IPS-15b (cell line): ENCODE measurements around the gene TBKBP1.
"Not testable (repeated sequence)": the region's sequence is repeated elsewhere in the genome, so short reads cannot be mapped to it uniquely, and the experiment has no call there.

Source experiments
- H3K27me3 ChIP-seq: one replicate; pipeline ENCODE4 v1.6.1; 2013; ENCODE audit warnings: low read length; ENCODE audit not compliant: control insufficient read depth, insufficient read depth
- H3K36me3 ChIP-seq: one replicate; pipeline ENCODE4 v1.6.1; 2013; ENCODE audit warnings: low read length; ENCODE audit not compliant: control insufficient read depth, insufficient read depth
- H3K4me1 ChIP-seq: one replicate; pipeline ENCODE4 v1.6.1; 2013; ENCODE audit warnings: mild to moderate bottlenecking, low read length; ENCODE audit not compliant: control insufficient read depth, insufficient read depth
- H3K4me3 ChIP-seq: one replicate; pipeline ENCODE4 v1.5.1; 2013; ENCODE audit warnings: low read depth, low read length
- H3K9ac ChIP-seq: one replicate; pipeline ENCODE4 v1.6.1; 2013; ENCODE audit warnings: low read depth, mild to moderate bottlenecking, low read length
- H3K9me3 ChIP-seq: one replicate; pipeline ENCODE4 v1.6.1; 2013; ENCODE audit warnings: mild to moderate bottlenecking, low read length; ENCODE audit not compliant: control insufficient read depth, insufficient read depth

Gene TBKBP1

GRCh38 chr17:47663912-47664623, 29.9 kb upstream of the TBKBP1 start:
- H3K4me1 ChIP-seq: peaks cover 9% of the 10 kb centered on the region
- H3K9ac ChIP-seq: no peak overlapping the region
- peaks cover 71% of the 10 kb centered on the region for H3K36me3 ChIP-seq
- H3K27me3 ChIP-seq: no peaks in the 10 kb centered on the region
- no peak overlapping the region for H3K4me3 ChIP-seq
- H3K9me3 ChIP-seq: no peaks in the 10 kb centered on the region

DNA sequence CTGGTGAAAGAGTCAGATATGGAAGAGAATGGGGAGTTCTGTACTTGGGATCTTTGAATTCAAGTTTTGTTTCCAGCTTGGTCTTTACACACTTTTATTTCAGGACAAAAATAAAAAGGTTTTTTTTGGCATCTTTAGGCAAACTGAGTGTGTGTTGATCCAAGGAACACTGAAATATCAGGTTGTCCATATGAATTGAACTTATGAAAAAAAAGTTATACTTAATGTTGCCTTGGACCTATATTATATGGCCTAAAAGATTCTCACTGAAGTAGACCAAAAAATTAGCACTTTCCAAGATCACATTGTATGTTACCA, 29.4 kb upstream of the TBKBP1 start:
- Histone ChIP-seq H3K9ac (no peak overlapping the region), H3K27me3 (no peaks in the 10 kb centered on the region), H3K9me3 (no peaks in the 10 kb centered on the region), H3K36me3 (peaks cover 71% of the 10 kb centered on the region), H3K4me1 (peaks cover 9% of the 10 kb centered on the region), H3K4me3 (no peak overlapping the region)

GRCh38 chr17:47665655-47666054, 28.3 kb upstream of the TBKBP1 start:
- H3K9ac ChIP-seq: no peak overlapping the region
- no peak overlapping the region for H3K4me3 ChIP-seq
- peaks cover 76% of the 10 kb centered on the region for H3K36me3 ChIP-seq
- H3K27me3 ChIP-seq: no peaks in the 10 kb centered on the region
- H3K4me1 ChIP-seq: peaks cover 9% of the 10 kb centered on the region
- H3K9me3 ChIP-seq: no peaks in the 10 kb centered on the region

DNA sequence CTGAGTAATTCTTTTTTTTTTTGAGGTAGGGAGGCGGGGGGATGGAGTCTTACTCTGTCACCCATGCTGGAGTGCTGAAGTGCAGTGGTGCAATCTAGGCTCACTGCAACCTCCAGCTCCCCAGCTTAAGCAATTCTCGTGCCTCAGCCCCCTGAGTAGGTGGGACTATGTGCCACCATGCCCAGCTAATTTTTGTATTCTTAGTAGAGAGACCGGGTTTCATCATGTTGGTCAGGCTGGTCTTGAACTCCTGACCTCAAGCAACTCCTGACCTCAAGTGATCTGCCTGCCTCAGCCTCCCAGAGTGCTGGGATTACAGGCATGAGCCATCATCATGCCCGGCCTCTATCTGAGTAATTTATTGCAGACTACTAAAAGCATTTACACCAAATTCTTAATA, 24.9 kb upstream of the TBKBP1 start:
- Histone ChIP-seq H3K4me3 (no peak overlapping the region), H3K4me1 (peaks cover 9% of the 10 kb centered on the region), H3K36me3 (peaks cover 77% of the 10 kb centered on the region), H3K27me3 (no peaks in the 10 kb centered on the region), H3K9ac (no peak overlapping the region), H3K9me3 (no peaks in the 10 kb centered on the region)

DNA sequence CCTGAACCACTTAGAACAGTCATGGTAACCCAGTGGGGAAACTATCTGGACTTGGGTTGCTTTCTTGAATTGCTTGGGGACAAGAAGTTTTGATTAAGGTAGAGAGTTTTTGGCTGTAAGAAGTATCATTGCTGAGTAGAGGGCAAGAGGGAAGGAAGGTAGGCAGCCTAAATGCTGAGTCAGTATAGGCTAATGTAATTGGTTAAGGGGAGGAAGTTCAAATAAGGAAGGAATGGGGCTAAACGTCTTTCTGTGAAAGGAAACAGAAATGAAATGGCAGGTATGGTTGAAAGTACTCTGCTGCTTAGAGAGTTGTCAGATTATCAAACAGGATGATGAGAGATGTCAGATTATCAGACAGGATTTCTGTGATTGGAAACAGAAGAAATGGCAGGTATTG, 23.9 kb upstream of the TBKBP1 start:
- no peaks in the 10 kb centered on the region for H3K9me3 ChIP-seq
- peaks cover 80% of the 10 kb centered on the region for H3K36me3 ChIP-seq
- no peak overlapping the region for H3K9ac ChIP-seq
- no peaks in the 10 kb centered on the region for H3K4me1 ChIP-seq
- H3K4me3 ChIP-seq: no peak overlapping the region
- H3K27me3 ChIP-seq: no peaks in the 10 kb centered on the region

GRCh38 chr17:47674499-47674898, 19.5 kb upstream of the TBKBP1 start:
- H3K4me3 ChIP-seq: no peak overlapping the region
- H3K4me1 ChIP-seq: no peaks in the 10 kb centered on the region
- no peaks in the 10 kb centered on the region for H3K27me3 ChIP-seq
- H3K36me3 ChIP-seq: peaks cover 84% of the 10 kb centered on the region
- H3K9me3 ChIP-seq: no peaks in the 10 kb centered on the region
- H3K9ac ChIP-seq: no peak overlapping the region

DNA sequence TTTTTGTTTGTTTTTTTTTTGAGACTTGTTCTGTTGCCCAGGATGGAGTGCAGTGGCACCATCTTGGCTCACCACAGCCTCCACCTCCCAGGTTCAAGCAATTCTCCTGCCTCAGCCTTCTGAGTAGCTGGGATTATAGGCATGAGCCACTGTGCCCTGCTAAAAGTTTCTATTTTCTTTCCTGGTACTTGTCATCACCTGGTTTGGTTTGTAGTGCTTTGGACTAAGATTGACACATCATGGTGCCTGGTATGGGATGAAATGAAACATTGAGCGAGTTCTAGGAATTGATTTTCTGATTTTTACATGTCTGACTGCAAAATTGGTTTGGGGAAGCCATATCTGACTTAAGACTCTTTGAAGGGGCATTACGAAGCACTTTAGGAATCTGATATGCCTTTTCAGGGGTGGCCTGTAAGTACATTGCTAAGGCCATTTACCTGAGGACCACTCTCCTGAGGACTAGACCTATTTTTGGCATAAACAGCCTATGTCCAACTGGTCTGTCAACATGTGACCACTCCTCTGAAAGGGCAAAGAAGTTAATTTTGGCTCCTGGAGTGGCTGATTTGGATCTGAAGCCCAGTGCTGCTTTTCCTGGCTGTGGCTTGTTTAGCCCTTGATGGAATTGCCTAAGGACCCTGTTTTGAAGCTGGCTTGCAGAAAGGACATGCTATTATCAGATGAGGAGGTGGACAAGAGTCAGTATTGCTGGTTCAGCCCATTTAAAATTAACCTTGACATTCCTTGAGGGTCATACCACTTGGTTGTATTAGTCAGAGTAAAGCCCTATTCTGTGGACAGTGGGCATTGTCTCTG, 18.4 kb upstream of the TBKBP1 start:
- Histone ChIP-seq H3K9ac (no peak overlapping the region), H3K36me3 (peaks cover 81% of the 10 kb centered on the region), H3K4me3 (no peak overlapping the region), H3K9me3 (no peaks in the 10 kb centered on the region), H3K4me1 (no peaks in the 10 kb centered on the region), H3K27me3 (no peaks in the 10 kb centered on the region)

DNA sequence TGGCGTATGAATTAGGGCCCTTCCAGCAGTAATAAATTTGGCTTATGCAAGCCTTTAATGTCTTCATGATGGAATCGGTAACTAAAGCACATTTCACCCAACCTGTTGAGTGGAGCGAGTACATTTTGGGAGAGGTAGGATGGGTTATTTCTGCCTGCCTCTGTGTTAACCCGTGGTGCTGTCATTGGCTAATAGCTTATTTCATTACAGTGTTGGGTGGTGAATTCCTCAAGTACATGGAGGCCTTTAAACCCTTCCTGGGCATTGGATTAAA, 17.8 kb upstream of the TBKBP1 start:
- no peak overlapping the region for H3K4me3 ChIP-seq
- no peaks in the 10 kb centered on the region for H3K27me3 ChIP-seq
- H3K9me3 ChIP-seq: no peaks in the 10 kb centered on the region
- H3K36me3 ChIP-seq: peaks cover 79% of the 10 kb centered on the region
- H3K4me1 ChIP-seq: no peaks in the 10 kb centered on the region
- no peak overlapping the region for H3K9ac ChIP-seq

DNA sequence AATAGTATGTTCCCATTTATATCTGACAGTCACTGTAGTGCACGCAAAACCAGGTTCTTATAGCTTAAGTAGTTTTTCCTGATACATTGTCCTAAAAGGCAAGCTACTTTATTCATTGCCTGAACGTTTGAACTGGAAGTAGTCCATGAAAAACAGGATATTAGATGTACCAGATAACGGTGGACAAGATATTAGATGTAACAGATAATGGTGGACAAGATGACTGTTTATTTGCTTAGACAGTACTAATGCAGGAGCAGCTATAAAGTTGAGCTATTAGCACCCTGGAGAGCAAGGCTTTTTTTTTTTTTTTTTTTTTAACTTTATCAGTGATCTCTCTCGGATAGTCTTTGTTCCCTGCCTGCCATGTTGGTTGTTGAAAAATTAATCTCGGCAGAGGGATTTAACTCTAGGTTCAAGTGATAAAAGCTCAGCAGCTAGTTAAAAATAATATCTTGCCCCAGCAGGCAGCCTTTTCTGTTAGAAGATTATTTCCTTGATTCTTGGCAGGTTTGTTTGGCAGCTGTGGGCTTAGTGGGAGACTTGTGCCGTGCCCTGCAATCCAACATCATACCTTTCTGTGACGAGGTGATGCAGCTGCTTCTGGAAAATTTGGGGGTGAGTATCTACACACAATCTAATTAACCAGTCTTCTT, 17.3 kb upstream of the TBKBP1 start:
- H3K36me3 ChIP-seq: peaks cover 77% of the 10 kb centered on the region
- H3K27me3 ChIP-seq: no peaks in the 10 kb centered on the region
- H3K9me3 ChIP-seq: no peaks in the 10 kb centered on the region
- H3K9ac ChIP-seq: no peak overlapping the region
- no peaks in the 10 kb centered on the region for H3K4me1 ChIP-seq
- no peak overlapping the region for H3K4me3 ChIP-seq

- Histone ChIP-seq H3K9me3 (no peaks in the 10 kb centered on the region), H3K4me3 (no peak overlapping the region), H3K9ac (no peak overlapping the region), H3K27me3 (no peaks in the 10 kb centered on the region), H3K36me3 (peaks cover 75% of the 10 kb centered on the region), H3K4me1 (no peaks in the 10 kb centered on the region)
Observed at GRCh38 chr17:47678196-47678595, 15.8 kb upstream of the TBKBP1 start.

GRCh38 chr17:47682138-47682537, 11.8 kb upstream of the TBKBP1 start:
- H3K9ac ChIP-seq: no peak overlapping the region
- H3K36me3 ChIP-seq: peaks cover 38% of the 10 kb centered on the region
- no peaks in the 10 kb centered on the region for H3K4me1 ChIP-seq
- H3K9me3 ChIP-seq: no peaks in the 10 kb centered on the region
- no peaks in the 10 kb centered on the region for H3K27me3 ChIP-seq
- no peak overlapping the region for H3K4me3 ChIP-seq

- H3K4me3 ChIP-seq, H3K9ac ChIP-seq, H3K9me3 ChIP-seq, H3K27me3 ChIP-seq, H3K4me1 ChIP-seq: not testable (repeated sequence)
- peaks cover 38% of the 10 kb centered on the region for H3K36me3 ChIP-seq
Observed at GRCh38 chr17:47682727-47683126, 11.2 kb upstream of the TBKBP1 start.
